RWPE1 (cell line): Measurements from ENCODE around the gene TUFT1.

Experiments
- CTCF ChIA-PET: fragments of 350-600 bp; sonication (Branson Sonifier 250); formaldehyde crosslinking; extraction: SDS; loops from one replicate; lab custom pipeline; 2021; lab: Yijun Ruan, JAX
- POLR2A ChIA-PET: fragments of 400-600 bp; formaldehyde crosslinking; extraction: SDS; loops from one replicate; lab custom pipeline; 2020; ENCODE audit warnings: antibody characterized with exemption; ENCODE audit not compliant: low non-redundant PET; lab: Yijun Ruan, JAX
- DNase-seq: peaks from one replicate; pipeline ENCODE4 v3.0.0; 2012; ENCODE audit warnings: low spot score
- H3K27ac ChIP-seq: fragments of 450-650 bp; 2 replicates; pipeline ENCODE4 v1.5.1; 2017
- TF ChIP-seq, protein P1 (sequence below): fragments of 450-650 bp; conservative IDR thresholded peaks from 2 replicates; pipeline ENCODE4 v1.5.1; 2017; ENCODE audit warnings: low read depth, mild to moderate bottlenecking

The TUFT1 gene, protein sequence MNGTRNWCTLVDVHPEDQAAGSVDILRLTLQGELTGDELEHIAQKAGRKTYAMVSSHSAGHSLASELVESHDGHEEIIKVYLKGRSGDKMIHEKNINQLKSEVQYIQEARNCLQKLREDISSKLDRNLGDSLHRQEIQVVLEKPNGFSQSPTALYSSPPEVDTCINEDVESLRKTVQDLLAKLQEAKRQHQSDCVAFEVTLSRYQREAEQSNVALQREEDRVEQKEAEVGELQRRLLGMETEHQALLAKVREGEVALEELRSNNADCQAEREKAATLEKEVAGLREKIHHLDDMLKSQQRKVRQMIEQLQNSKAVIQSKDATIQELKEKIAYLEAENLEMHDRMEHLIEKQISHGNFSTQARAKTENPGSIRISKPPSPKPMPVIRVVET

DNA sequence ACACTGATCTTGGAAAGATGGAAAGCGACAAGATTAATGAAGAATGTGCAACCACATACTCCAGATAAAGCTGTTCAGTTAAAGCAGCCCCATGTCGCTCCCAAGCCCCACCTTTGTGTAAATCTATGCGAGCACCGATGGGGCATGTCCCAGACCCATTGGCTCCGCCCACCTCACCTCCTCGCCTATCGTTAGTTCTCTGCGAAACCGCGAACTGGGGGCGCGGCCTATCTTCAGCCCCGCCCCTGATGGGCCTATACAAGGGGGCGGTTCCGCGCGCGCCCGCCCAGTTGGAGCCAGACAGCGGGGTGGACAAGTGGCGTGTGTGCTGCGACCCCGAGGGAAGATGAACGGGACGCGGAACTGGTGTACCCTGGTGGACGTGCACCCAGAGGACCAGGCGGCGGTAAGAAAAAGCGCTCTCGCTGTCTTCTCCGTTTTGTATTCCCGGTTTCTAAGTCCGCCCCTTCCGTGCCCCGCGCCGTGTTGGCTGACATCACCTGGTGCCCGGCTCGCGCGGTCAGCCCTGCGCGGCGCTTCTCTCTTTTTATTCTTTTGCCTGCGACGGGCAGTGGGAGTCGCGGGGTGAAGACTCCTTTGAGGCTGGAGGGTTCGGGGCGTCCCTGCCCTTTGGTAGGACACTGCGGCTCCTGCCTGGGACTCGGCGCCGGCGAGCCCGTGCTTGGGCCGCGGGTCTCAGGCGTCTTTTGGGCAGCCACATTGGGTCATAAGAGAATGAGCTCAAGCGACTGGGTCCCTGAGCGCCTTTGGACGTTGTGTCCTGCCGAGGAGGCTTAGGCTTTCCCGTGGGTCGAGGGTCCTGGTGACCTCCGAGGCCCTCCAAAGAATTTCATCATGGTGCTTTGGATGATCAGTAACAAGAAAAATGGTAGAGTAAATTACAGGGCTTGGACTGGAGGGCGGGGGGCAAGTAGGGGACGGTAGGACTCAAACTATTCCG lies at the start of gene TUFT1:
TUFT1 (plus strand) TSS at position 289 of the 961 bp plus-strand sequence; CDS start at position 347, 58 bp downstream.
- H3K27ac ChIP-seq, result peak within 1 kb of the TSS; percentile 97
- TF ChIP-seq, protein P1, sequence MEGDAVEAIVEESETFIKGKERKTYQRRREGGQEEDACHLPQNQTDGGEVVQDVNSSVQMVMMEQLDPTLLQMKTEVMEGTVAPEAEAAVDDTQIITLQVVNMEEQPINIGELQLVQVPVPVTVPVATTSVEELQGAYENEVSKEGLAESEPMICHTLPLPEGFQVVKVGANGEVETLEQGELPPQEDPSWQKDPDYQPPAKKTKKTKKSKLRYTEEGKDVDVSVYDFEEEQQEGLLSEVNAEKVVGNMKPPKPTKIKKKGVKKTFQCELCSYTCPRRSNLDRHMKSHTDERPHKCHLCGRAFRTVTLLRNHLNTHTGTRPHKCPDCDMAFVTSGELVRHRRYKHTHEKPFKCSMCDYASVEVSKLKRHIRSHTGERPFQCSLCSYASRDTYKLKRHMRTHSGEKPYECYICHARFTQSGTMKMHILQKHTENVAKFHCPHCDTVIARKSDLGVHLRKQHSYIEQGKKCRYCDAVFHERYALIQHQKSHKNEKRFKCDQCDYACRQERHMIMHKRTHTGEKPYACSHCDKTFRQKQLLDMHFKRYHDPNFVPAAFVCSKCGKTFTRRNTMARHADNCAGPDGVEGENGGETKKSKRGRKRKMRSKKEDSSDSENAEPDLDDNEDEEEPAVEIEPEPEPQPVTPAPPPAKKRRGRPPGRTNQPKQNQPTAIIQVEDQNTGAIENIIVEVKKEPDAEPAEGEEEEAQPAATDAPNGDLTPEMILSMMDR, result no peak
- DNase-seq, result peak; percentile 92
- ChIA-PET POLR2A (interaction anchor here (1.2 kb wide), 1 partner anchor 33 kb away, joined by 4 read pairs; no protein-coding TSS in a partner anchor), CTCF (interaction anchor here (0.6 kb wide), 1 partner anchor 35 kb away, joined by 3 read pairs; no protein-coding TSS in a partner anchor)

DNA sequence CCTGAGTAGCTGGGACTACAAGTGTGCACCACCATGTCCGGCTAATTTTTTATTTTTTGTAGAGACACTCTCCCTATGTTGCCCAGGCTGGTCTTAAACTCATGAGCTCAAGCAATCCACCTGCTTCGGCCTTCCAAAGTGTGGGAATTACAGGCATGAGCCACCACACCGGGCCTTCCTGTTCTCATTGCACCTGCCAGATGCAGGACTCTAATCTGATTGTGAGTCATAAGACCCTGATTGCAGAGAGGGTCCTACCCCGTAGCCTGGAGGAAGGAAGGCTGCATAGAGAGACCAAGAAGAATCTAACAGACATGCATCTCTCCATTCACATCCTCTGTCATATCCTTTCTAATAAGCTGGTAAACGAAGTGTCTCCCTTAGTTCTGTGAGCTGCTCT lies 48.5 kb upstream of the TUFT1 start:
- TF ChIP-seq, protein P1, result no peak
- no peak for DNase-seq
- CTCF ChIA-PET, result no interaction called here
- no peak overlapping the region for H3K27ac ChIP-seq
- POLR2A ChIA-PET, result no interaction called here

DNA sequence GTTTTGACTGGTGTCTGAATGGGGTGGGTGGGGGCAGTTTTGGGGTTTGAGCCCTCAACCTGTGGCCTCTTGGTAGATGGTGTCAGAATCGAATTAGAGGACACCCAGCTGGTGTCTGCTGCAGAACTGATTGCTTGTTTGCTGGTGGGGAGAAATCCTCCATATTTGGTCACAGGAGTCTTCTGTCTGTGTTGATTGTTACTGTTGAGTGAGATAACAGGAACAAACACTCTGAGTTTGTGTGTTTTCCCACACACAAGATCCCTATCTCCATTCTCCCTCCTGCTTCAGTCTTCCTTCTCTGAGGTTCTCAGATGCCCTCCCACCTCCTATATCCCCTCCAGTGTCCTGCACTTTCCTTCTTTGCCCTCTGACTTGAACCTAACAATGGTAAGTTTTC lies 48.0 kb upstream of the TUFT1 start:
- no peak overlapping the region for H3K27ac ChIP-seq
- no peak for DNase-seq
- TF ChIP-seq, protein P1, result no peak
- CTCF ChIA-PET, result no interaction called here
- POLR2A ChIA-PET, result no interaction called here

DNA sequence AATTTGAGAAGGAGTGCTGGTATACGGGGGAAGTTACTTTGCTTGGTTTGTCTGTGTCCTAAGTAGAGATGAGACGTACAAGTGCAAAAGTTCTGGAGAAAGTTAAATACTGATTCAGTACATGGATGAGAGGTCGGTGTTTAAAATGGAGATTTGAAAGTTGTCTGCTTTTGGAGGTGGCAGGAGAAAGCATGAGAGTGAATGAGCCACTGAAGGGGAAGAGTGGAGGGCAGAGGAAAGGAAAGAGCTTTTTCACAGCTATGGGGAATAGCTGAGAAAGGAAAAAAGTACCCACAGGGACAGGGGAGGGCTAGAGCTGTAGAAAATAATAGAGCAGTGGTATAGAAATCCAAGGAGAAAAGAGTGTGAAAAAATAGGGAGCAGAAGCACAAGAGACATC lies 47.1 kb upstream of the TUFT1 start:
- TF ChIP-seq, protein P1, result no peak
- no peak overlapping the region for H3K27ac ChIP-seq
- DNase-seq, result no peak
- CTCF ChIA-PET, result interaction anchor here (0.6 to 1.1 kb wide), 2 partner anchors 8 to 27 kb away, joined by 3 read pairs; no protein-coding TSS in a partner anchor
- POLR2A ChIA-PET, result no interaction called here

DNA sequence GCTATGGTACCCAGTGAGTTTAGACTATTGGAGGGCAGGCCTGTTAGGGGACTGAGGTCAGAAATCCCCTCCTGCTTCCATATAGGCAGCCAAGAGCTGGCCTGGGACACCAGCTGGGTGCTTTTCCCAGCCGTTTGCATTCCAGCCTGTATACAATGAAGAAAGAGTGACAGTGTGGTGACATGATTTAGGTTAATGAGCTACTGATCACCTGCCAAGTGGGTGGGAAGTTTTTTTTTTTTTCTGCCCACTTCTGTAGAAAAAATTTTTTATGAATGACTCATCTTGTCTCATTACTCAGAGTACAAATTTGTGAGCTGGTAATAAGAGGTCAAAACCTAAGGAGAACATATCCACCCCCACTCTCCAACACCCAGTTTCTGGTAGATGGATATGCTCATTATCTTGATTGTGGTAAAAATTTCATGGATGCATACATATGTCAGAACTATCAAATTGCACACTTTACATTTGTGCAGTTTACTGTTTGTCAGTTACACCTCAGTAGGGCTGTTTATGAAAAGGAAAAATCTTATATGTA lies 45.3 kb upstream of the TUFT1 start:
- H3K27ac ChIP-seq, result peak overlapping the region; percentile 61
- TF ChIP-seq, protein P1, result no peak
- POLR2A ChIA-PET, result no interaction called here
- DNase-seq, result peak; percentile 88
- CTCF ChIA-PET, result interaction anchor here (0.7 kb wide), 1 partner anchor 10 kb away, joined by 3 read pairs; no protein-coding TSS in a partner anchor

DNA sequence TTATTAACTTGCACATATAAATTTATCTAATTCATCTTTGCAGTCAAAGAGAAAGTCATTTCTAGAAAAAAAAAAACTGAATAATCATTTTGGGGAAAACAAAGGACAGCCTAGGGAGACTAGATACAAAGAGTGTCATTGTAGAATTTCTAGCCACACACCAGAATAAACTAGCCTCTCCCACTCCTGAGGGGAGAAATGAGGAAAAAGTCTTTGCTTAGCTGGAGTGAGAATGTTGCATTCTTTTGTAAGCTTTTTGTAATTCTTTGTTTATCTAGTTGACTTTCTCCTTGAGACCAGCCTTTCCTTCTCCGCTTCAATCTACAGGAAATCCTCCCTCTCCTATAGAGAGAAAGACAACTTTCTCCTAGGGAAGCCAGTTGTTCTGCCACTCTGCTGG lies 44.8 kb upstream of the TUFT1 start:
- no peak for DNase-seq
- no peak overlapping the region for H3K27ac ChIP-seq
- TF ChIP-seq, protein P1, result no peak
- CTCF ChIA-PET, result interaction anchor here (0.6 kb wide), 1 partner anchor 20 kb away, joined by 3 read pairs; no protein-coding TSS in a partner anchor
- POLR2A ChIA-PET, result no interaction called here
